H9 (cell line): ENCODE results near the gene DLG2. TPM values are rescaled to one million over a fixed set of nuclear protein-coding genes. Genes with fewer than 3 reads are reported as not detected.

ENCODE experiments used
- DNase-seq: peaks from one replicate; pipeline ENCODE4 v3.0.0-alpha.2; 2017
- H2AFZ ChIP-seq: one replicate; pipeline ENCODE4 v1.6.1; 2013; ENCODE audit warnings: mild to moderate bottlenecking, low read length, control low read depth, moderate library complexity
- H2AK5ac ChIP-seq: 2 replicates; pipeline ENCODE4 v1.6.1; 2013; ENCODE audit warnings: low read length, control low read depth, mixed read lengths; ENCODE audit not compliant: insufficient read length
- H2BK120ac ChIP-seq: one replicate; pipeline ENCODE4 v1.6.1; 2013; ENCODE audit warnings: low read depth, mild to moderate bottlenecking, low read length, control low read depth, inconsistent platforms; ENCODE audit not compliant: poor library complexity, severe bottlenecking
- H2BK12ac ChIP-seq: 2 replicates; pipeline ENCODE4 v1.6.1; 2013; ENCODE audit warnings: low read length, control low read depth, mixed read lengths, low read depth; ENCODE audit not compliant: insufficient read length
- H2BK15ac ChIP-seq: 2 replicates; pipeline ENCODE4 v1.6.1; 2013; ENCODE audit warnings: low read depth, low read length, control low read depth
- H2BK20ac ChIP-seq: one replicate; pipeline ENCODE4 v1.6.1; 2013; ENCODE audit warnings: low read depth, mild to moderate bottlenecking, low read length, control low read depth, inconsistent platforms; ENCODE audit not compliant: poor library complexity, severe bottlenecking
- H2BK5ac ChIP-seq: 2 replicates; pipeline ENCODE4 v1.6.1; 2013; ENCODE audit warnings: low read length, control low read depth, mixed read lengths; ENCODE audit not compliant: insufficient read length
- H3K14ac ChIP-seq: 2 replicates; pipeline ENCODE4 v1.6.1; 2013; ENCODE audit warnings: low read length, control low read depth; ENCODE audit not compliant: insufficient read depth
- H3K18ac ChIP-seq: 2 replicates; pipeline ENCODE4 v1.6.1; 2013; ENCODE audit warnings: low read depth, mild to moderate bottlenecking, mixed read lengths, low read length, control low read depth; ENCODE audit not compliant: insufficient read length
- H3K23ac ChIP-seq: 2 replicates; pipeline ENCODE4 v1.6.1; 2013; ENCODE audit warnings: low read length, control low read depth, mixed read lengths, low read depth; ENCODE audit not compliant: insufficient read length
- H3K23me2 ChIP-seq: 2 replicates; pipeline ENCODE4 v1.6.1; 2013; ENCODE audit warnings: low read depth, mild to moderate bottlenecking, mixed read lengths, low read length, control low read depth; ENCODE audit not compliant: insufficient read length, poor library complexity, severe bottlenecking
- H3K27ac ChIP-seq: 2 replicates; pipeline ENCODE4 v1.5.1; 2013; ENCODE audit warnings: low read length, control low read depth, mixed read lengths, low read depth; ENCODE audit not compliant: insufficient read length
- H3K27me3 ChIP-seq: 2 replicates; pipeline ENCODE4 v1.6.1; 2013; ENCODE audit warnings: low read length, control low read depth, inconsistent platforms; ENCODE audit not compliant: insufficient read depth
- H3K4ac ChIP-seq: 2 replicates; pipeline ENCODE4 v1.6.1; 2013; ENCODE audit warnings: low read depth, mild to moderate bottlenecking, control low read depth, inconsistent platforms, low read length, moderate library complexity
- H3K4me1 ChIP-seq: 2 replicates; pipeline ENCODE4 v1.6.1; 2013; ENCODE audit warnings: low read length, control low read depth, inconsistent platforms; ENCODE audit not compliant: insufficient read depth
- H3K4me2 ChIP-seq: 2 replicates; pipeline ENCODE4 v1.6.1; 2013; ENCODE audit warnings: low read length, control low read depth, mixed read lengths; ENCODE audit not compliant: insufficient read length, insufficient read depth
- H3K56ac ChIP-seq: 2 replicates; pipeline ENCODE4 v1.6.1; 2013; ENCODE audit warnings: low read depth, mild to moderate bottlenecking, mixed read lengths, low read length, control low read depth; ENCODE audit not compliant: insufficient read length
- H3K79me1 ChIP-seq: 2 replicates; pipeline ENCODE4 v1.6.1; 2013; ENCODE audit warnings: low read depth, mild to moderate bottlenecking, moderate library complexity, low read length, control low read depth, inconsistent platforms; ENCODE audit not compliant: insufficient read depth, poor library complexity, severe bottlenecking
- H3K79me2 ChIP-seq: 2 replicates; pipeline ENCODE4 v1.6.1; 2013; ENCODE audit warnings: low read length, control low read depth, inconsistent platforms; ENCODE audit not compliant: insufficient read depth
- H3K9ac ChIP-seq: 2 replicates; pipeline ENCODE4 v1.6.1; 2013; ENCODE audit warnings: low read length, control low read depth, mixed read lengths; ENCODE audit not compliant: insufficient read length; ENCODE audit errors: extremely low read depth
- H3K9me3 ChIP-seq: one replicate; pipeline ENCODE4 v1.6.1; 2013; ENCODE audit warnings: low read depth, low read length, inconsistent platforms; ENCODE audit not compliant: control insufficient read depth
- H3T11ph ChIP-seq: one replicate; pipeline ENCODE4 v1.6.1; 2013; ENCODE audit warnings: mild to moderate bottlenecking, low read length, control low read depth, inconsistent platforms
- H4K20me1 ChIP-seq: one replicate; pipeline ENCODE4 v1.6.1; 2013; ENCODE audit not compliant: control insufficient read depth, insufficient read length, insufficient read depth
- H4K5ac ChIP-seq: 2 replicates; pipeline ENCODE4 v1.6.1; 2013; ENCODE audit warnings: low read depth, mild to moderate bottlenecking, mixed read lengths, low read length, control low read depth; ENCODE audit not compliant: insufficient read length
- H4K8ac ChIP-seq: replicated peaks from 2 replicates; pipeline ENCODE4 v1.6.1; 2013; ENCODE audit warnings: low read length, control low read depth, mixed read lengths, low read depth; ENCODE audit not compliant: insufficient read length
- H4K91ac ChIP-seq: 2 replicates; pipeline ENCODE4 v1.6.1; 2013; ENCODE audit warnings: low read depth, mild to moderate bottlenecking, moderate library complexity, mixed read lengths, low read length, control low read depth; ENCODE audit not compliant: insufficient read length
- H3K27ac Mint-ChIP-seq, 3 experiments: 2 replicates in 2 of 3; 3 replicates in 1 of 3; pipeline ENCODE4 v1.8.0; 2020 to 2021; ENCODE audit warnings: mixed read lengths in 3 of 3, mild to moderate bottlenecking in 1 of 3, moderate library complexity in 1 of 3
- H3K27me3 Mint-ChIP-seq: 2 replicates; pipeline ENCODE4 v1.8.0; 2021; ENCODE audit warnings: low read depth, mild to moderate bottlenecking, moderate library complexity, mixed read lengths
- H3K36me3 Mint-ChIP-seq, 3 experiments: 2 replicates in 2 of 3; 3 replicates in 1 of 3; pipeline ENCODE4 v1.8.0; 2020 to 2021; ENCODE audit warnings: low read depth in 3 of 3, mixed read lengths in 3 of 3; ENCODE audit not compliant: insufficient read depth in 1 of 3
- H3K4me1 Mint-ChIP-seq, 2 experiments: 2 replicates each; pipeline ENCODE4 v1.8.0; 2020; ENCODE audit warnings: mixed read lengths in 2 of 2
- H3K4me3 Mint-ChIP-seq, 2 experiments: 2 replicates in 1 of 2; 3 replicates in 1 of 2; pipeline ENCODE4 v1.8.0; 2020 to 2021; ENCODE audit warnings: mild to moderate bottlenecking in 2 of 2, mixed read lengths in 2 of 2, moderate library complexity in 1 of 2
- H3K9me3 Mint-ChIP-seq, 2 experiments: 2 replicates in 1 of 2; 3 replicates in 1 of 2; pipeline ENCODE4 v1.8.0; 2020; ENCODE audit warnings: mild to moderate bottlenecking in 2 of 2, mixed read lengths in 2 of 2, moderate library complexity in 1 of 2
- WGBS: extraction: QIAGEN DNeasy Blood & Tissue Kit; methylation state at CpG from one replicate; pipeline ENCODE4 v1.1.7; 2013; ENCODE audit warnings: missing lambda C conversion rate, low lambda C conversion rate, mixed read lengths; ENCODE audit not compliant: insufficient read length; ENCODE audit errors: extremely low coverage; 5-methylcytosine and 5-hydroxymethylcytosine counted together
- total RNA-seq: library from RNA; stranded (reverse); gene quantifications from 2 replicates; pipeline ENCODE4 v1.2.1, GENCODE V29; 2021
- TF ChIP-seq, protein P1 (sequence below): fragments of 200-600 bp; sonication (generic); conservative IDR thresholded peaks from 3 replicates; pipeline ENCODE4 v1.8.0; 2021; ENCODE audit warnings: antibody characterized with exemption, mild to moderate bottlenecking

The DLG2 gene
- total RNA-seq, 1 experiment from 2014 or later: 8.0 TPM

DNA sequence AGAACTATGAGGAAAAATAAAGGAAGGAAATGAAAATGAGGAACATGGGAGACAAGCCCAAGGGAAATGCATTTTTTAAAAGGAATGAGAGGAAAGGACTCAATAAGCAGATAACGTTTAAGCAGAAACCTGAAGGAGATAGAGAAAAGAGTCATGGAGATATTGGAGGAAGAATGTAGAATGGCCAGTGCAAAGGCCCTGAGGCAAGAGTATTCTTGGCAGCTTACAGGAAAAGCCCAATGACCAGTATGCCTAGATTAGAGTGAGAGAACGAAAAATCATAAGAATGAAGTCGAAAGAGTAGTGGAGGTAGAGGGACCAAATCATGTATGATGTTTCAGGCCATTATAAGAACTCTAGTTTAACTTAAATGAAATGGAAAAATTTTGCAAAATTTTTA is 220.3 kb downstream of the DLG2 start:
- Histone ChIP-seq H2BK120ac (no peak overlapping the region), H2BK12ac (no peak overlapping the region), H3K18ac (no peak overlapping the region), H3K56ac (no peak overlapping the region), H3K4me1 (no peaks in the 10 kb centered on the region), H3K23me2 (no peaks in the 10 kb centered on the region), H3K4ac (no peak overlapping the region), H2AK5ac (no peak overlapping the region), H3K23ac (no peak overlapping the region), H3K4me2 (no peak overlapping the region), H4K20me1 (no peaks in the 10 kb centered on the region), H3K27ac (no peak overlapping the region), H4K91ac (no peak overlapping the region), H4K8ac (no peak overlapping the region), H3T11ph (no peak overlapping the region), H2AFZ (no peak overlapping the region), H3K14ac (no peak overlapping the region), H2BK5ac (no peak overlapping the region), H3K79me2 (no peaks in the 10 kb centered on the region), H4K5ac (no peak overlapping the region), H2BK15ac (no peak overlapping the region), H3K9ac (no peak overlapping the region), H3K27me3 (no peaks in the 10 kb centered on the region), H2BK20ac (no peak overlapping the region), H3K9me3 (no peaks in the 10 kb centered on the region), H3K79me1 (no peaks in the 10 kb centered on the region)
- Mint-ChIP-seq H3K27ac (no peak overlapping the region), H3K27me3 (no peaks in the 10 kb centered on the region), H3K36me3 (no peaks in the 10 kb centered on the region), H3K4me3 (no peak overlapping the region), H3K9me3 (peaks cover 4 to 12% of the 10 kb centered on the region in 2 experiments; a peak in 3 of 5 replicates), H3K4me1 (no peaks in the 10 kb centered on the region)
- TF ChIP-seq, protein P1, sequence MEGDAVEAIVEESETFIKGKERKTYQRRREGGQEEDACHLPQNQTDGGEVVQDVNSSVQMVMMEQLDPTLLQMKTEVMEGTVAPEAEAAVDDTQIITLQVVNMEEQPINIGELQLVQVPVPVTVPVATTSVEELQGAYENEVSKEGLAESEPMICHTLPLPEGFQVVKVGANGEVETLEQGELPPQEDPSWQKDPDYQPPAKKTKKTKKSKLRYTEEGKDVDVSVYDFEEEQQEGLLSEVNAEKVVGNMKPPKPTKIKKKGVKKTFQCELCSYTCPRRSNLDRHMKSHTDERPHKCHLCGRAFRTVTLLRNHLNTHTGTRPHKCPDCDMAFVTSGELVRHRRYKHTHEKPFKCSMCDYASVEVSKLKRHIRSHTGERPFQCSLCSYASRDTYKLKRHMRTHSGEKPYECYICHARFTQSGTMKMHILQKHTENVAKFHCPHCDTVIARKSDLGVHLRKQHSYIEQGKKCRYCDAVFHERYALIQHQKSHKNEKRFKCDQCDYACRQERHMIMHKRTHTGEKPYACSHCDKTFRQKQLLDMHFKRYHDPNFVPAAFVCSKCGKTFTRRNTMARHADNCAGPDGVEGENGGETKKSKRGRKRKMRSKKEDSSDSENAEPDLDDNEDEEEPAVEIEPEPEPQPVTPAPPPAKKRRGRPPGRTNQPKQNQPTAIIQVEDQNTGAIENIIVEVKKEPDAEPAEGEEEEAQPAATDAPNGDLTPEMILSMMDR: no peak
- no CpG with 5 or more reads among the region's 3 CpGs for WGBS
- DNase-seq: no peak
